Renal pelvis (tissue), 4 donors: ENCODE results near the gene OR6B1. TPM values are rescaled to one million over a fixed set of nuclear protein-coding genes. Genes with fewer than 3 reads are reported as not detected.
"Not testable (repeated sequence)": the region's sequence is repeated elsewhere in the genome, so short reads cannot be mapped to it uniquely, and the experiment has no call there.

Source experiments
- DNase-seq: peaks from one replicate; pipeline ENCODE4 v3.0.0-alpha.2; 2013
- polyA plus RNA-seq, 3 donors: library from polyadenylated mRNA; unstranded; fragments of 120-200 nt; gene quantifications; one replicate each; pipeline ENCODE4 v1.2.1, GENCODE V29; 2013; ENCODE audit not compliant: insufficient read length in 3 of 3

Gene OR6B1
- polyA plus RNA-seq, 3 donors: not detected

GRCh38 chr7:144037414-144038035, 37.4 kb downstream of the OR6B1 start:
- DNase-seq: no peak

- no peak for DNase-seq
Observed at GRCh38 chr7:144038887-144039286, 38.8 kb downstream of the OR6B1 start.

GRCh38 chr7:144048648-144049047, 48.5 kb downstream of the OR6B1 start, which contains the start of gene OR2A5:
TSS of gene OR2A5 (plus strand) at chr7:144048948. CDS start at chr7:144050402, 1,454 bp downstream.
- no peak for DNase-seq

GRCh38 chr7:144049491-144049890, 49.4 kb downstream of the OR6B1 start:
- no peak for DNase-seq

GRCh38 chr7:144050093-144050492, 50.0 kb downstream of the OR6B1 start:
- no peak for DNase-seq

GRCh38 chr7:144050884-144051283, 50.8 kb downstream of the OR6B1 start:
- not testable (repeated sequence) for DNase-seq

- no peak for DNase-seq
Observed at GRCh38 chr7:144057954-144058353, 57.8 kb downstream of the OR6B1 start.

Other genes starting within 250 kb of the OR6B1 start
- gene CTAGE6, start 242.6 kb upstream of the OR6B1 start, polyA plus RNA-seq: not detected
- 10 to 100 TPM; 79.2 to 80.9 (median 80.7) TPM for gene TCAF1, start 98.1 kb upstream of the OR6B1 start, polyA plus RNA-seq
- gene OR2F2, start 65.1 kb upstream of the OR6B1 start, polyA plus RNA-seq: not detected
- gene OR2F1, start 45.5 kb upstream of the OR6B1 start, polyA plus RNA-seq: under 1 TPM in 2 of 3 donors, not detected in 1; 0.17 to 0.22 TPM
- gene OR2A5, start 48.6 kb downstream of the OR6B1 start, polyA plus RNA-seq: under 1 TPM in 2 of 3 donors, not detected in 1; 0.25 to 0.36 TPM
- not detected for gene OR2A25, start 69.5 kb downstream of the OR6B1 start, polyA plus RNA-seq
- under 1 TPM in 1 of 3 donors, not detected in 2; 0.05 TPM for gene OR2A12, start 86.0 kb downstream of the OR6B1 start, polyA plus RNA-seq
- gene OR2A2, start 109.3 kb downstream of the OR6B1 start, polyA plus RNA-seq: not detected
- gene OR2A14, start 122.9 kb downstream of the OR6B1 start, polyA plus RNA-seq: under 1 TPM in 1 of 3 donors, not detected in 2; 0.09 TPM
- 10 to 100 TPM in 1 of 3 donors, 1 to 10 TPM in 2; 1.7 to 10.5 (median 3.1) TPM for gene CTAGE4, start 183.1 kb downstream of the OR6B1 start, polyA plus RNA-seq
- gene ARHGEF35, start 195.5 kb downstream of the OR6B1 start, polyA plus RNA-seq: 10 to 100 TPM; 18.4 to 27.3 (median 19.5) TPM
- gene OR2A42, start 239.3 kb downstream of the OR6B1 start, polyA plus RNA-seq: 1 to 10 TPM in 2 of 3 donors, under 1 TPM in 1; 0.58 to 2.7 (median 2.5) TPM